IMR-90 (cell line): ENCODE results near the gene DENND2C. TPM values are rescaled to one million over a fixed set of nuclear protein-coding genes. Genes with fewer than 3 reads are reported as not detected.

Experiments
- ATAC-seq: fragments of 200-7000 bp; cut with Tn5 transposase; 2 replicates; pipeline ENCODE4 v1.9.1; 2020; ENCODE audit warnings: low read depth, mild to moderate bottlenecking, moderate library complexity
- BruUV-seq: library from RNA; stranded (reverse); fragments of 400-500 nt; replicated peaks from 2 replicates; lab custom pipeline; 2021; lab: Mats Ljungman, UMichigan
- CTCF ChIA-PET: fragments of 300-600 bp; formaldehyde crosslinking; extraction: SDS; loops from one replicate; lab custom pipeline; 2021; ENCODE audit warnings: antibody characterized with exemption; lab: Yijun Ruan, JAX
- POLR2A ChIA-PET: fragments of 300-600 bp; sonication (Branson Sonifier 250); formaldehyde crosslinking; loops from one replicate; lab custom pipeline; 2022; ENCODE audit warnings: antibody characterized with exemption; ENCODE audit not compliant: unreplicated experiment; lab: Charles Lee
- DNase-seq: peaks from one replicate; pipeline ENCODE4 v3.0.0; 2013
- H2AFZ ChIP-seq: replicated peaks from 2 replicates; pipeline ENCODE3; 2013; ENCODE audit warnings: low read length, mild to moderate bottlenecking; ENCODE audit not compliant: poor library complexity
- H2AK5ac ChIP-seq: 2 replicates; pipeline ENCODE4 v1.6.1; 2013; ENCODE audit warnings: low read depth, low read length, inconsistent platforms
- H2AK9ac ChIP-seq: replicated peaks from 2 replicates; pipeline ENCODE3; 2013; ENCODE audit warnings: mild to moderate bottlenecking, low read depth, low read length, moderate library complexity; ENCODE audit not compliant: poor library complexity
- H2BK120ac ChIP-seq: 2 replicates; pipeline ENCODE4 v1.6.1; 2013; ENCODE audit warnings: low read depth, low read length, inconsistent platforms
- H2BK15ac ChIP-seq: 3 replicates; pipeline ENCODE4 v1.6.1; 2013; ENCODE audit warnings: low read depth, low read length, inconsistent platforms
- H2BK20ac ChIP-seq: 2 replicates; pipeline ENCODE4 v1.6.1; 2013; ENCODE audit warnings: low read depth, mild to moderate bottlenecking, inconsistent platforms, low read length, moderate library complexity
- H2BK5ac ChIP-seq: 2 replicates; pipeline ENCODE4 v1.6.1; 2013; ENCODE audit warnings: mild to moderate bottlenecking, low read depth, low read length, inconsistent platforms; ENCODE audit not compliant: poor library complexity, severe bottlenecking
- H3K14ac ChIP-seq: replicated peaks from 2 replicates; pipeline ENCODE4 v1.6.1; 2013; ENCODE audit warnings: low read depth, low read length, inconsistent platforms
- H3K18ac ChIP-seq: 2 replicates; pipeline ENCODE4 v1.6.1; 2013; ENCODE audit warnings: low read depth, low read length, control low read depth
- H3K23ac ChIP-seq: 2 replicates; pipeline ENCODE4 v1.6.1; 2013; ENCODE audit warnings: low read depth, low read length, inconsistent platforms
- H3K27ac ChIP-seq: 2 replicates; pipeline ENCODE4 v1.5.1; 2013; ENCODE audit warnings: mild to moderate bottlenecking, control low read depth, low read length; ENCODE audit not compliant: insufficient read depth
- H3K27me3 ChIP-seq: 2 replicates; pipeline ENCODE4 v1.6.1; 2013; ENCODE audit warnings: low read length; ENCODE audit not compliant: control insufficient read depth, insufficient read depth
- H3K36me3 ChIP-seq: 2 replicates; pipeline ENCODE4 v1.6.1; 2013; ENCODE audit warnings: low read length, mixed read lengths; ENCODE audit not compliant: control insufficient read depth, insufficient read depth
- H3K4ac ChIP-seq: 2 replicates; pipeline ENCODE4 v1.6.1; 2013; ENCODE audit warnings: low read depth, low read length, inconsistent platforms
- H3K4me1 ChIP-seq: 2 replicates; pipeline ENCODE4 v1.6.1; 2013; ENCODE audit warnings: low read length, mixed read lengths; ENCODE audit not compliant: control insufficient read depth, insufficient read depth
- H3K4me2 ChIP-seq: 2 replicates; pipeline ENCODE4 v1.6.1; 2013; ENCODE audit warnings: low read depth, mild to moderate bottlenecking, control low read depth, low read length, moderate library complexity
- H3K4me3 ChIP-seq: 2 replicates; pipeline ENCODE4 v1.5.1; 2013; ENCODE audit warnings: low read depth, mild to moderate bottlenecking, control low read depth, low read length, moderate library complexity; ENCODE audit not compliant: insufficient read depth
- H3K56ac ChIP-seq: 2 replicates; pipeline ENCODE4 v1.6.1; 2013; ENCODE audit warnings: low read length, inconsistent platforms; ENCODE audit not compliant: insufficient read depth; ENCODE audit errors: extremely low read depth
- H3K79me1 ChIP-seq, 2 experiments: 2 replicates each; pipeline ENCODE4 v1.6.1; 2013; ENCODE audit warnings: low read length in 2 of 2, inconsistent platforms in 1 of 2, low read depth in 1 of 2
- H3K9ac ChIP-seq: 2 replicates; pipeline ENCODE4 v1.6.1; 2013; ENCODE audit warnings: low read depth, low read length, control low read depth
- H3K9me1 ChIP-seq: 2 replicates; pipeline ENCODE4 v1.6.1; 2013; ENCODE audit warnings: low read length, inconsistent platforms; ENCODE audit not compliant: insufficient read depth
- H3K9me3 ChIP-seq: 2 replicates; pipeline ENCODE4 v1.6.1; 2013; ENCODE audit warnings: low read length; ENCODE audit not compliant: control insufficient read depth, insufficient read depth
- H4K20me1 ChIP-seq: 2 replicates; pipeline ENCODE4 v1.6.1; 2013; ENCODE audit warnings: low read length, inconsistent platforms; ENCODE audit not compliant: insufficient read depth
- H4K5ac ChIP-seq: 2 replicates; pipeline ENCODE4 v1.6.1; 2013; ENCODE audit warnings: mild to moderate bottlenecking, low read depth, low read length, control low read depth
- H4K8ac ChIP-seq, 2 experiments: 2 replicates each; pipeline ENCODE4 v1.6.1; 2013; ENCODE audit warnings: low read depth in 2 of 2, low read length in 2 of 2, control low read depth in 1 of 2, inconsistent platforms in 1 of 2
- H4K91ac ChIP-seq: 2 replicates; pipeline ENCODE4 v1.6.1; 2013; ENCODE audit warnings: low read depth, low read length, inconsistent platforms; ENCODE audit not compliant: insufficient read depth
- BHLHE40 ChIP-seq: fragments of 150-350 bp; IDR thresholded peaks from 2 replicates; pipeline ENCODE4 v1.6.1; 2016; ENCODE audit warnings: mild to moderate bottlenecking, low read depth, low read length
- CEBPB ChIP-seq: IDR thresholded peaks from 2 replicates; pipeline ENCODE4 v1.6.1; 2012; ENCODE audit warnings: low read depth, low read length, improper control_type of control experiment
- CHD1 ChIP-seq: IDR thresholded peaks from 2 replicates; pipeline ENCODE4 v1.6.1; 2012; ENCODE audit warnings: low read depth, low read length, improper control_type of control experiment
- FOS ChIP-seq: fragments of 150-350 bp; IDR thresholded peaks from 2 replicates; pipeline ENCODE4 v1.6.1; 2016; ENCODE audit warnings: low read depth, low read length
- MAFK ChIP-seq: IDR thresholded peaks from 2 replicates; pipeline ENCODE4 v1.6.1; 2012; ENCODE audit warnings: low read depth, low read length, improper control_type of control experiment
- MAZ ChIP-seq: IDR thresholded peaks from 2 replicates; pipeline ENCODE4 v1.6.1; 2012; ENCODE audit warnings: low read depth, mild to moderate bottlenecking, low read length, improper control_type of control experiment, moderate library complexity, borderline replicate concordance
- NFE2L2 ChIP-seq: fragments of 150-350 bp; IDR thresholded peaks from 2 replicates; pipeline ENCODE4 v1.6.1; 2016; ENCODE audit warnings: low read depth, mild to moderate bottlenecking, low read length
- RAD21 ChIP-seq: IDR thresholded peaks from 2 replicates; pipeline ENCODE4 v1.6.1; 2012; ENCODE audit warnings: low read length, improper control_type of control experiment
- RCOR1 ChIP-seq: IDR thresholded peaks from 2 replicates; pipeline ENCODE4 v1.6.1; 2012; ENCODE audit warnings: mild to moderate bottlenecking, low read length, improper control_type of control experiment; ENCODE audit not compliant: insufficient replicate concordance
- SMC3 ChIP-seq: fragments of 150-350 bp; IDR thresholded peaks from 2 replicates; pipeline ENCODE4 v1.6.1; 2016; ENCODE audit warnings: low read depth, mild to moderate bottlenecking, antibody characterized with exemption, low read length, moderate library complexity
- WGBS, 2 experiments: methylation state at CpG; one replicate each; pipeline versions ENCODE4 v1.1.5 to v1.1.7; 2013; ENCODE audit warnings: missing lambda C conversion rate in 2 of 2; ENCODE audit not compliant: insufficient read length in 1 of 2; ENCODE audit errors: extremely low coverage in 2 of 2; 5-methylcytosine and 5-hydroxymethylcytosine counted together
- dilution Hi-C: fragments of 300-500 bp; cut with HindIII; formaldehyde crosslinking; loops from one replicate; pipeline ENCODE4 v1.14.3; 2018; ENCODE audit warnings: low sequenced_read_pairs; ENCODE audit not compliant: unreplicated experiment
- in situ Hi-C: fragments of 300-500 bp; cut with MboI; formaldehyde crosslinking; loops from 3 replicates; pipeline ENCODE4 v1.14.3; 2019; ENCODE audit warnings: low sequenced_read_pairs, inconsistent platforms, mixed read lengths
- intact Hi-C: fragments of 100-400 bp; cut with micrococcal nuclease; formaldehyde crosslinking; loops from 2 replicates; pipeline ENCODE4 v1.10.0; 2022
- polyA plus RNA-seq, 3 experiments: library from polyadenylated mRNA; depleted of rRNA; stranded (reverse); fragments of >200 nt; gene quantifications; 2 replicates each; pipeline ENCODE4 v1.2.3, GENCODE V29; 2012; ENCODE audit warnings: low replicate concordance in 1 of 3
- total RNA-seq: library from RNA; depleted of rRNA; stranded (reverse); fragments of >200 nt; gene quantifications from 2 replicates; pipeline ENCODE4 v1.2.3, GENCODE V29; 2012
- TF ChIP-seq, protein P1 (sequence below): conservative IDR thresholded peaks from 2 replicates; pipeline ENCODE4 v1.5.1; 2012; ENCODE audit warnings: mild to moderate bottlenecking, low read depth, low read length, improper control_type of control experiment
- TF ChIP-seq, protein P2 (sequence below): fragments of 150-350 bp; IDR thresholded peaks from 2 replicates; pipeline ENCODE4 v1.6.1; 2017; ENCODE audit warnings: mild to moderate bottlenecking, antibody characterized with exemption, low read length, low read depth
- TF ChIP-seq, protein P3 (sequence below): fragments of 150-350 bp; IDR thresholded peaks from 2 replicates; pipeline ENCODE4 v1.6.1; 2016; ENCODE audit warnings: low read depth, mild to moderate bottlenecking, low read length, moderate library complexity, borderline replicate concordance

DENND2C gene
- total and polyA plus RNA-seq, 2 of the 4 experiments (the other 2 are of a cell fraction): 0.58 to 2.2 TPM

DNA sequence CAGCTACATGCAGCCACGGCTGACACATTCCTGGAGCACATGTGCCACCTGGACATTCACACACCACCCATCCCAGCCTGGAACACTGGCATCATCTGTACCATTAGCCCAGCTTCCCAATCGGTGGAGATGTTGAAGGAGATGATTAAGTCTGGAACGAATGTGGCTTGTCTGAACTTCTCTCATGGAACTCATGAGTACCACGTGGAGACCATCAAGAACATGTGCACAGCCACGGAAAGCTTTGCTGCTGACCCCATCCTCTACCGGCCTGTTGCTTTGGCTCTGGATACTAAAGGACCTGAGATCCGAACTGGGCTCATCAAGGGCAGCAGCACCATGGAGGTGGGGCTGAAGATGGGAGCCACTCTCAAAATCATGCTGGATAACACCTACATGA lies 133.8 kb downstream of the DENND2C start:
- Histone ChIP-seq H4K91ac (no peak overlapping the region), H2AK5ac (no peak overlapping the region), H3K18ac (no peak overlapping the region), H2BK5ac (no peak overlapping the region), H2BK120ac (no peak overlapping the region), H3K4me3 (no peak overlapping the region), H4K5ac (no peak overlapping the region), H2AFZ (no peak overlapping the region), H2AK9ac (no peak overlapping the region), H3K9me3 (no peaks in the 10 kb centered on the region), H3K9me1 (no peaks in the 10 kb centered on the region; the same call in 1 of the 2 replicates), H3K27ac (no peak overlapping the region), H4K8ac (no peak overlapping the region), H3K79me1 (no peaks in the 10 kb centered on the region), H3K14ac (no peak overlapping the region), H2BK20ac (no peak overlapping the region), H3K4me1 (no peaks in the 10 kb centered on the region), H3K56ac (no peak overlapping the region), H3K9ac (no peak overlapping the region), H3K4me2 (no peak overlapping the region), H3K36me3 (no peaks in the 10 kb centered on the region), H3K27me3 (peaks cover 3% of the 10 kb centered on the region; the same call in 1 of the 2 replicates), H2BK15ac (no peak overlapping the region), H4K20me1 (no peaks in the 10 kb centered on the region), H3K4ac (no peak overlapping the region), H3K23ac (no peak overlapping the region)
- POLR2A ChIA-PET: no interaction called here
- dilution Hi-C loops (no loop called here), intact Hi-C loops (no loop called here), in situ Hi-C loops (no loop called here)
- whole genome bisulfite sequencing, 2 experiments: 80% methylated on average over 2 of the region's 7 CpGs; no CpG with 5 or more reads in 1 of the 2 experiments
- no peak for ATAC-seq
- CTCF ChIA-PET: interaction anchor here (0.6 kb wide), 1 partner anchor 185 kb away, joined by 3 read pairs; no protein-coding TSS in a partner anchor
- TF ChIP-seq MAFK (no peak), CHD1 (no peak), BHLHE40 (no peak), CEBPB (no peak), RCOR1 (no peak), NFE2L2 (no peak), MAZ (no peak), RAD21 (no peak), SMC3 (no peak), FOS (no peak)
- TF ChIP-seq, protein P1, sequence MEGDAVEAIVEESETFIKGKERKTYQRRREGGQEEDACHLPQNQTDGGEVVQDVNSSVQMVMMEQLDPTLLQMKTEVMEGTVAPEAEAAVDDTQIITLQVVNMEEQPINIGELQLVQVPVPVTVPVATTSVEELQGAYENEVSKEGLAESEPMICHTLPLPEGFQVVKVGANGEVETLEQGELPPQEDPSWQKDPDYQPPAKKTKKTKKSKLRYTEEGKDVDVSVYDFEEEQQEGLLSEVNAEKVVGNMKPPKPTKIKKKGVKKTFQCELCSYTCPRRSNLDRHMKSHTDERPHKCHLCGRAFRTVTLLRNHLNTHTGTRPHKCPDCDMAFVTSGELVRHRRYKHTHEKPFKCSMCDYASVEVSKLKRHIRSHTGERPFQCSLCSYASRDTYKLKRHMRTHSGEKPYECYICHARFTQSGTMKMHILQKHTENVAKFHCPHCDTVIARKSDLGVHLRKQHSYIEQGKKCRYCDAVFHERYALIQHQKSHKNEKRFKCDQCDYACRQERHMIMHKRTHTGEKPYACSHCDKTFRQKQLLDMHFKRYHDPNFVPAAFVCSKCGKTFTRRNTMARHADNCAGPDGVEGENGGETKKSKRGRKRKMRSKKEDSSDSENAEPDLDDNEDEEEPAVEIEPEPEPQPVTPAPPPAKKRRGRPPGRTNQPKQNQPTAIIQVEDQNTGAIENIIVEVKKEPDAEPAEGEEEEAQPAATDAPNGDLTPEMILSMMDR: no peak
- TF ChIP-seq, protein P2, sequence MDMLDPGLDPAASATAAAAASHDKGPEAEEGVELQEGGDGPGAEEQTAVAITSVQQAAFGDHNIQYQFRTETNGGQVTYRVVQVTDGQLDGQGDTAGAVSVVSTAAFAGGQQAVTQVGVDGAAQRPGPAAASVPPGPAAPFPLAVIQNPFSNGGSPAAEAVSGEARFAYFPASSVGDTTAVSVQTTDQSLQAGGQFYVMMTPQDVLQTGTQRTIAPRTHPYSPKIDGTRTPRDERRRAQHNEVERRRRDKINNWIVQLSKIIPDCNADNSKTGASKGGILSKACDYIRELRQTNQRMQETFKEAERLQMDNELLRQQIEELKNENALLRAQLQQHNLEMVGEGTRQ: no peak
- TF ChIP-seq, protein P3, sequence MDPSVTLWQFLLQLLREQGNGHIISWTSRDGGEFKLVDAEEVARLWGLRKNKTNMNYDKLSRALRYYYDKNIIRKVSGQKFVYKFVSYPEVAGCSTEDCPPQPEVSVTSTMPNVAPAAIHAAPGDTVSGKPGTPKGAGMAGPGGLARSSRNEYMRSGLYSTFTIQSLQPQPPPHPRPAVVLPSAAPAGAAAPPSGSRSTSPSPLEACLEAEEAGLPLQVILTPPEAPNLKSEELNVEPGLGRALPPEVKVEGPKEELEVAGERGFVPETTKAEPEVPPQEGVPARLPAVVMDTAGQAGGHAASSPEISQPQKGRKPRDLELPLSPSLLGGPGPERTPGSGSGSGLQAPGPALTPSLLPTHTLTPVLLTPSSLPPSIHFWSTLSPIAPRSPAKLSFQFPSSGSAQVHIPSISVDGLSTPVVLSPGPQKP: no peak
- DNase-seq: no peak
- BruUV-seq: no TSS peak
